Gastroesophageal sphincter (tissue), 2 donors: ENCODE measurements around the gene MCFD2.
"Not testable (repeated sequence)": the region's sequence is repeated elsewhere in the genome, so short reads cannot be mapped to it uniquely, and the experiment has no call there.

ENCODE experiments used
- POLR2A ChIP-seq, 2 donors: fragments of 450-650 bp; IDR thresholded peaks; one replicate each; pipeline ENCODE4 v1.6.1; 2017; ENCODE audit warnings: antibody characterized with exemption in 2 of 2, mild to moderate bottlenecking in 2 of 2, moderate library complexity in 1 of 2
- POLR2AphosphoS5 ChIP-seq: sonication (generic); formaldehyde crosslinking; IDR thresholded peaks from one replicate; pipeline ENCODE4 v1.6.1; 2017; ENCODE audit warnings: antibody characterized with exemption

DNA sequence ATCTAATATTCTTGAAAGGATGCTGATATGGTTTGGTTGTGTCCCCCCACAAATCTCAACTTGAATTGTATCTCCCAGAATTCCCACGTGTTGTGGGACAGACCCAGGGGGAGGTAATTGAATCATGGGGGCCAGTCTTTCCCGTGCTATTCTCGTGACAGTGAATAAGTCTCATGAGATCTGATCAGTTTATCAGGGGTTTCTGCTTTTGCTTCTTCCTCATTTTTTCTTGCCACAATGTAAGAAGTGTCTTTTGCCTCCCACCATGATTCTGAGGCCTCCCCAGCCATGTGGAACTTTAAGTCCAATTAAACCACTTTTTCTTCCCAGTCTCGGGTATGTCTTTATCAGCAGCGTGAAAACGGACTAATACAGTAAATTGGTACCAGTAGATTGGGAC lies 12.6 kb downstream of the MCFD2 start:
- not testable (repeated sequence) for TF ChIP-seq POLR2AphosphoS5; POLR2A (IDR thresholded peaks at IDR 0.05)
